Activated T-helper 1 cell treated with anti-CD3 and anti-CD28 coated beads, Interleukin-12 subunit alpha, Interleukin-12 subunit beta, Interleukin-2, Interleukin-4 antibody, amounts not matched to agents 30 ng/mL and 10 ng/mL and 1 ng/mL, durations not matched to agents 14 hours and 24 hours and 36 hours (primary cell): Measurements from ENCODE around the gene FNDC5. TPM values are rescaled to one million over a fixed set of nuclear protein-coding genes. Genes with fewer than 3 reads are reported as not detected.

Experiments
- DNase-seq: peaks from one replicate; pipeline ENCODE4 v3.0.0; 2021; ENCODE audit warnings: low spot score
- H3K27ac Mint-ChIP-seq: one replicate; pipeline ENCODE4 v1.8.0; 2021; ENCODE audit warnings: mild to moderate bottlenecking, mixed read lengths
- H3K27me3 Mint-ChIP-seq: one replicate; pipeline ENCODE4 v1.8.0; 2022; ENCODE audit warnings: mild to moderate bottlenecking, moderate library complexity, mixed read lengths; ENCODE audit not compliant: insufficient read depth
- H3K36me3 Mint-ChIP-seq: one replicate; pipeline ENCODE4 v1.8.0; 2021; ENCODE audit warnings: low read depth, mixed read lengths
- H3K4me1 Mint-ChIP-seq: one replicate; pipeline ENCODE4 v1.8.0; 2021; ENCODE audit warnings: low read depth, mixed read lengths
- H3K4me3 Mint-ChIP-seq: one replicate; pipeline ENCODE4 v1.8.0; 2021; ENCODE audit warnings: mild to moderate bottlenecking, moderate library complexity, mixed read lengths
- H3K9me3 Mint-ChIP-seq: one replicate; pipeline ENCODE4 v1.8.0; 2021; ENCODE audit warnings: mixed read lengths
- intact Hi-C: fragments of 100-400 bp; cut with micrococcal nuclease; formaldehyde crosslinking; loops from one replicate; pipeline ENCODE4 v1.15.1; 2024
- total RNA-seq: library from RNA; stranded (reverse); gene quantifications from 2 replicates; pipeline ENCODE4 v1.2.3, GENCODE V29; 2022

FNDC5 gene
- total RNA-seq, 1 donor from 2014 or later, result not detected

GRCh38 chr1:32817815-32818786 lies 52.6 kb downstream of the FNDC5 start:
- no peaks in the 10 kb centered on the region for H3K27me3 Mint-ChIP-seq
- peak; percentile 36 for DNase-seq
- H3K36me3 Mint-ChIP-seq, result peaks cover 36% of the 10 kb centered on the region
- peak overlapping the region; percentile 97 for H3K4me3 Mint-ChIP-seq
- peak overlapping the region; percentile 97 for H3K27ac Mint-ChIP-seq
- H3K4me1 Mint-ChIP-seq, result peaks cover 49% of the 10 kb centered on the region
- intact Hi-C loops, result loop anchor here (1.0 to 5.0 kb wide), 13 partner anchors 19 to 745 kb away; partner anchors contain the start of genes AK2, AZIN2, BSDC1 and FNDC5
- H3K9me3 Mint-ChIP-seq, result no peaks in the 10 kb centered on the region

DNA sequence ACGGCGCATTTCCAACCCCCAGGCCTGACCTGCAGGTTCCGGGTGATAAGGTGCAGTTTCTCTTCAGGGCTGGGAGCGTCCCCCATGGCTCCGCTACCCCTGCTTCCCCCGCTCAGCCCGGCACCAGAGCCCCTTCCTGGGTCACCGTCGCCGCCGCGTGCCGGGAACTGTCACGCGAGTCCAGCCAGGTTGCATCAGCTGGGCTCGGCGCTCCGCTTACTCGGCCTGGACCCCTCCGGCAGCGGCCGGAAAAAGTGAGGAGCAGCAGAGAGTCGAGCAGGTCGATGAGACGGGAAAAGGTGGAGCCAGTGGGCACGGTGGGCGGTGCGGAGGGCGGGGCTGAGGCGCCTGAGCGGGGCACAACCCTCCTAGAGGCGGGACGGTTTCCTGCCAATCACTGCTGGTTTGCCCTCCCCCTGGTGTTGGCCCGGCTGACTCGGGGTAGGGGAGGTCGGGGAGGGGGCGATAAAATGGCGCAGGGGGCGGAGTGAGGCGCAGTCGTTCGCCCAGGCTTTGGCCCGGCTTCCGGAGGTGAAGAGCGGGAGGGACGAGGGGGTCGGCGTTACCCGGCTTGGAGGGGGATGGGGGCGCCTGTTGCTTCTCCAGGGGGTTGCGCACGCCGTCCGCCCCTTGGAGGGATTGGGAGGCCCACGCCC lies 53.4 kb downstream of the FNDC5 start, which contains the start of the genes S100PBP and YARS1:
TSS of gene S100PBP (plus strand) at position 495 of the 656 bp plus-strand sequence. CDS start 8,447 bp downstream, outside the sequence.
TSS of gene YARS1 (minus strand) at position 200 of the 656 bp plus-strand sequence. CDS start at position 86, 114 bp downstream.
- H3K9me3 Mint-ChIP-seq, result no peaks in the 10 kb centered on the region
- H3K36me3 Mint-ChIP-seq, result peaks cover 39% of the 10 kb centered on the region
- peak within 1 kb of the TSS; percentile 97 for H3K4me3 Mint-ChIP-seq
- peak within 1 kb of the TSS; percentile 97 for H3K27ac Mint-ChIP-seq
- DNase-seq, result peak; percentile 100
- peaks cover 53% of the 10 kb centered on the region for H3K4me1 Mint-ChIP-seq
- H3K27me3 Mint-ChIP-seq, result no peaks in the 10 kb centered on the region
- intact Hi-C loops, result loop anchor here (1.0 to 5.0 kb wide), 12 partner anchors 18 to 744 kb away; partner anchors contain the start of genes AK2, AZIN2, BSDC1 and FNDC5

DNA sequence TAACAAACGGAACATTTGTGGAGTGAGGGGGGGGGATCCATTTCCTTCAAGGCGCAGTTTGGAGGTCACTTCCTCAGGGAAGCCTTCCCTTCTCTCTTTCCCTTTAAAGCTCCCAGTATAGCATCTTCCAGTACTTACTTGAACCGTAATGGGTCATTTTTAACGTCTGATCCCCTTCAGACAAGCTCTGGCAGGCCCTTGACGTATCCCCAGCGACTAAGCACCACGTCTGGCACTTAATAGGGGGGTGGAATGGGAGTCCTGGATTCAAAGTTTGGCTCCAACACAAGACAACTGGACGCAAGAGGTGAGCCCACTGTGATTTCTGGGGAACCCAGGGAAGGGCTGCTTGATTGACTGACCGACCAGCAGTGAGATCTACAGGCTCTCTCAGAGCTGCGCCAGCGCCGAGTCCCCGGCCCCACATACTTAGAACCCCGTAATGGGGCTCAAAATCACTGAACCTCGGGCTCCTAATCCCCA lies 54.0 kb downstream of the FNDC5 start:
- H3K36me3 Mint-ChIP-seq, result peaks cover 42% of the 10 kb centered on the region
- intact Hi-C loops, result loop anchor here (1.0 to 5.0 kb wide), 12 partner anchors 17 to 744 kb away; partner anchors contain the start of genes AK2, AZIN2, BSDC1 and FNDC5
- no peak for DNase-seq
- H3K27me3 Mint-ChIP-seq, result no peaks in the 10 kb centered on the region
- H3K27ac Mint-ChIP-seq, result peak overlapping the region; percentile 97
- no peaks in the 10 kb centered on the region for H3K9me3 Mint-ChIP-seq
- peaks cover 59% of the 10 kb centered on the region for H3K4me1 Mint-ChIP-seq
- H3K4me3 Mint-ChIP-seq, result peak overlapping the region; percentile 97

DNA sequence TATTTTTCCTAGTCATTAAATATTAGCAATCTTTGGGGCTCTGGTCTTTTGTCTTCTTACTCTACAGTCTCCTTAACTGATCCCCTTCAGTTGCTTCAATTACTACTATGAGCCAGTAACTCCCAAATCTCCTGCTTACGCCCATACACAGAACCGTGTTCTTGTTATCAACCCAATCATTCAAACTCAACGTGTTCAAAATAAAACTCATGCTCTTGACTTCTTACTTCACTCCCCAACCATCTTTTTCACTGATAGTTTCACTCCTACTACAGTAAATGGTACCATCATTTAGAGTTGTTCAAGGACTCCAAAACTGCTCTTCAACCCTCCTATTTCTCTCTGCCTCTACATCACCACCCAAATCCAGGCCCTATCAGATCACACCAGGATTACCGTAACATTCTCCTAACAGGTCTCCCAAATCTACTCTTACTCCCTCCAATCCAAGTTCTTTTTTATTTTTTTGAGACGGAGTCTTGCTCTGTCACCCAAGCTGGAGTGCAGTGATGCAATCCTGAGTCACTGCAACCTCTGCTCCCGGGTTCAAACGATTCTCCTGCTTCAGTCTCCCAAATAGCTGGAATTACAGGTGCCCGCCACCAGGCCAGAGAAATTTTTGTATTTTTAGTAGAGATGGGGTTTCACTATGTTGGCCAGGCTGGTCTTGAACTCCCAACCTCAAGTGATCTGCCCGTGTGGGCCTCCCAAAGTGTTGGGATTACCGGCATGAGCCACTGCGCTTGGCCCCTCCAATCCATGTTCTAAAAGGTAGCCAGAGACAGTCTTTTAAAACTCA lies 56.6 kb downstream of the FNDC5 start:
- intact Hi-C loops, result no loop called here

More for the DNA sequence above, 56.6 kb downstream of the FNDC5 start:
- no peak for DNase-seq
- Mint-ChIP-seq H3K27ac (peak overlapping the region; percentile 29), H3K4me1 (peaks cover 65% of the 10 kb centered on the region), H3K27me3 (no peaks in the 10 kb centered on the region), H3K9me3 (no peaks in the 10 kb centered on the region), H3K36me3 (peaks cover 59% of the 10 kb centered on the region), H3K4me3 (peak overlapping the region; percentile 97)

Other genes starting within 250 kb of the FNDC5 start
- gene ZBTB8OS, start 220.4 kb downstream of the FNDC5 start, total RNA-seq, result 49.7 and 53.3 TPM in 2 replicates
- gene RBBP4, start 219.7 kb downstream of the FNDC5 start, total RNA-seq, result 315 TPM in 2 replicates
- 0.05 TPM in 1 of 2 replicates, not detected in the other for gene SYNC, start 168.1 kb downstream of the FNDC5 start, total RNA-seq
- gene YARS1, start 53.6 kb downstream of the FNDC5 start, total RNA-seq, result 205 and 225 TPM in 2 replicates
- gene S100PBP, start 53.3 kb downstream of the FNDC5 start, total RNA-seq, result 48.8 and 55.8 TPM in 2 replicates
- gene HPCA, start 15.6 kb upstream of the FNDC5 start, total RNA-seq, result 0.20 TPM in 1 of 2 replicates, not detected in the other
- gene TMEM54, start 30.5 kb upstream of the FNDC5 start, total RNA-seq, result 0.78 and 1.0 TPM in 2 replicates
- gene RNF19B, start 93.9 kb upstream of the FNDC5 start, total RNA-seq, result 52.1 and 56.5 TPM in 2 replicates
- 387 and 400 TPM in 2 replicates for gene AK2, start 166.0 kb upstream of the FNDC5 start, total RNA-seq
- 1.1 and 1.4 TPM in 2 replicates for gene AZIN2, start 210.2 kb upstream of the FNDC5 start, total RNA-seq